H1 (cell line): Measurements from ENCODE around the gene CENPM. TPM values are rescaled to one million over a fixed set of nuclear protein-coding genes. Genes with fewer than 3 reads are reported as not detected.

Source experiments
- CTCF ChIA-PET: fragments of 300-600 bp; sonication (Branson Sonifier 250); formaldehyde crosslinking; loops from one replicate; lab custom pipeline; 2021; ENCODE audit not compliant: partially characterized antibody; lab: Charles Lee
- POLR2A ChIA-PET: fragments of 300-600 bp; sonication (Branson Sonifier 250); formaldehyde crosslinking; loops from one replicate; lab custom pipeline; 2021; ENCODE audit warnings: inconsistent platforms; ENCODE audit not compliant: partially characterized antibody; lab: Charles Lee
- DNase-seq, 2 experiments: peaks; one replicate each; pipeline versions ENCODE4 v3.0.0 to v3.0.0-alpha.2; 2010 to 2022; ENCODE audit warnings: low spot score in 2 of 2, low read depth in 1 of 2, mixed read lengths in 1 of 2
- FAIRE-seq: peaks from 2 replicates; lab custom pipeline; 2011; peaks lifted over from hg19 to GRCh38; lab: Jason Lieb, UNC
- H2AFZ ChIP-seq: 2 replicates; pipeline ENCODE4 v1.8.1; 2012; ENCODE audit warnings: low read length, inconsistent platforms
- H2AK5ac ChIP-seq: 2 replicates; pipeline ENCODE4 v1.6.1; 2013; ENCODE audit warnings: low read depth, low read length
- H2BK120ac ChIP-seq: replicated peaks from 2 replicates; pipeline ENCODE3; 2013; ENCODE audit warnings: low read depth, low read length, inconsistent platforms
- H2BK12ac ChIP-seq: 2 replicates; pipeline ENCODE4 v1.6.1; 2013; ENCODE audit warnings: low read depth, low read length
- H2BK15ac ChIP-seq: 2 replicates; pipeline ENCODE4 v1.6.1; 2013; ENCODE audit warnings: low read length
- H2BK20ac ChIP-seq: 2 replicates; pipeline ENCODE4 v1.6.1; 2013; ENCODE audit warnings: low read length
- H2BK5ac ChIP-seq: 2 replicates; pipeline ENCODE4 v1.6.1; 2013; ENCODE audit warnings: low read depth, low read length
- H3K14ac ChIP-seq: 2 replicates; pipeline ENCODE4 v1.6.1; 2013; ENCODE audit warnings: inconsistent platforms; ENCODE audit not compliant: insufficient read length
- H3K18ac ChIP-seq: 2 replicates; pipeline ENCODE4 v1.6.1; 2013; ENCODE audit warnings: low read length; ENCODE audit errors: extremely low read depth
- H3K23ac ChIP-seq: 2 replicates; pipeline ENCODE4 v1.6.1; 2013; ENCODE audit warnings: inconsistent platforms; ENCODE audit not compliant: insufficient read length
- H3K23me2 ChIP-seq: 2 replicates; pipeline ENCODE4 v1.6.1; 2013; ENCODE audit warnings: low read depth, low read length
- H3K27ac ChIP-seq: 2 replicates; pipeline ENCODE4 v1.6.1; 2011; ENCODE audit warnings: low read depth, low read length, inconsistent platforms
- H3K27me3 ChIP-seq, 4 experiments: replicated peaks in 1 of 4; 1 replicate in 1 of 4; 2 replicates in 3 of 4; pipeline versions ENCODE4 v1.6.1 to v1.8.1; 2011 to 2013; ENCODE audit warnings: low read length in 3 of 4, mild to moderate bottlenecking in 3 of 4, inconsistent platforms in 2 of 4, mixed read lengths in 2 of 4, moderate library complexity in 1 of 4; ENCODE audit not compliant: control insufficient read depth in 3 of 4, insufficient read depth in 3 of 4; ENCODE audit errors: extremely low read depth in 1 of 4
- H3K36me3 ChIP-seq, 4 experiments: 2 replicates each; pipeline versions ENCODE4 v1.6.1 to v1.8.1; 2011 to 2013; ENCODE audit warnings: mild to moderate bottlenecking in 4 of 4, low read length in 3 of 4, moderate library complexity in 2 of 4, control low read depth in 1 of 4, inconsistent platforms in 1 of 4; ENCODE audit not compliant: insufficient read depth in 4 of 4, control insufficient read depth in 2 of 4
- H3K4ac ChIP-seq: replicated peaks from 2 replicates; pipeline ENCODE3; 2013; ENCODE audit warnings: low read length, low read depth, mixed read lengths, inconsistent platforms; ENCODE audit not compliant: insufficient read length
- H3K4me1 ChIP-seq, 4 experiments: replicated peaks in 1 of 4; 1 replicate in 1 of 4; 2 replicates in 3 of 4; pipeline versions ENCODE4 v1.6.1 to v1.8.1; 2011 to 2013; ENCODE audit warnings: low read length in 3 of 4, inconsistent platforms in 2 of 4, mixed read lengths in 1 of 4; ENCODE audit not compliant: insufficient read depth in 4 of 4, control insufficient read depth in 3 of 4
- H3K4me2 ChIP-seq, 2 experiments: 2 replicates each; pipeline versions ENCODE4 v1.6.1 to v1.8.1; 2011 to 2013; ENCODE audit warnings: low read depth in 2 of 2, low read length in 2 of 2, control low read depth in 1 of 2, inconsistent platforms in 1 of 2, mild to moderate bottlenecking in 1 of 2; ENCODE audit not compliant: insufficient read depth in 1 of 2
- H3K4me3 ChIP-seq, 4 experiments: fragments of 200-600, 300-600 bp in 1 of 4; sonication (generic), shearing (Covaris generic), sonication (Bioruptor Twin) in 1 of 4; 2 replicates each; pipeline versions ENCODE4 v1.5.1 to v1.8.1; 2011 to 2016; ENCODE audit warnings: low read length in 4 of 4, low read depth in 3 of 4, control low read depth in 2 of 4, inconsistent platforms in 2 of 4, mild to moderate bottlenecking in 2 of 4, mixed read lengths in 1 of 4, moderate library complexity in 1 of 4; ENCODE audit not compliant: insufficient read depth in 2 of 4; ENCODE audit errors: extremely low read depth in 1 of 4
- H3K56ac ChIP-seq: replicated peaks from 2 replicates; pipeline ENCODE3; 2013; ENCODE audit warnings: low read depth, mild to moderate bottlenecking, mixed read lengths, low read length, inconsistent platforms; ENCODE audit not compliant: insufficient read length
- H3K79me1 ChIP-seq: 2 replicates; pipeline ENCODE4 v1.6.1; 2013; ENCODE audit warnings: low read depth, low read length, control low read depth
- H3K79me2 ChIP-seq, 2 experiments: 2 replicates each; pipeline versions ENCODE4 v1.6.1 to v1.8.1; 2012 to 2013; ENCODE audit warnings: low read length in 2 of 2, mild to moderate bottlenecking in 2 of 2, inconsistent platforms in 1 of 2; ENCODE audit not compliant: insufficient read depth in 2 of 2, control insufficient read depth in 1 of 2
- H3K9ac ChIP-seq, 4 experiments: replicated peaks in 1 of 4; 1 replicate in 1 of 4; 2 replicates in 3 of 4; pipeline versions ENCODE4 v1.6.1 to v1.8.1; 2011 to 2013; ENCODE audit warnings: low read depth in 3 of 4, low read length in 3 of 4, control low read depth in 2 of 4, mild to moderate bottlenecking in 2 of 4, moderate library complexity in 2 of 4, inconsistent platforms in 1 of 4; ENCODE audit errors: extremely low read depth in 1 of 4
- H3K9me3 ChIP-seq, 2 experiments: 2 replicates each; pipeline versions ENCODE4 v1.6.1 to v1.8.1; 2012 to 2013; ENCODE audit warnings: mild to moderate bottlenecking in 2 of 2, moderate library complexity in 2 of 2, control low read depth in 1 of 2, inconsistent platforms in 1 of 2, low read depth in 1 of 2, low read length in 1 of 2, mixed read lengths in 1 of 2; ENCODE audit not compliant: insufficient read depth in 2 of 2
- H4K20me1 ChIP-seq, 2 experiments: replicated peaks in 1 of 2; 2 replicates each; pipeline versions ENCODE3 to v1.8.1; 2011 to 2013; ENCODE audit warnings: inconsistent platforms in 2 of 2, low read length in 2 of 2, mild to moderate bottlenecking in 1 of 2; ENCODE audit not compliant: insufficient read depth in 2 of 2, control insufficient read depth in 1 of 2
- H4K5ac ChIP-seq: 2 replicates; pipeline ENCODE4 v1.6.1; 2013; ENCODE audit warnings: low read length, low read depth, mixed read lengths, inconsistent platforms; ENCODE audit not compliant: insufficient read length
- H4K8ac ChIP-seq: 2 replicates; pipeline ENCODE4 v1.8.0; 2013; ENCODE audit warnings: mild to moderate bottlenecking, moderate library complexity, low read length, inconsistent platforms; ENCODE audit not compliant: insufficient read depth; ENCODE audit errors: extremely low read depth
- H4K91ac ChIP-seq: replicated peaks from 2 replicates; pipeline ENCODE3; 2013; ENCODE audit warnings: low read length, mixed read lengths, inconsistent platforms; ENCODE audit not compliant: insufficient read length
- BRCA1 ChIP-seq: IDR thresholded peaks from 2 replicates; pipeline ENCODE4 v1.6.1; 2012; ENCODE audit warnings: low read depth, low read length, improper control_type of control experiment
- CEBPB ChIP-seq: IDR thresholded peaks from 2 replicates; pipeline ENCODE4 v1.6.1; 2012; ENCODE audit warnings: low read depth, low read length
- CREB1 ChIP-seq: IDR thresholded peaks from 2 replicates; pipeline ENCODE4 v1.6.1; 2012; ENCODE audit warnings: inconsistent platforms
- EZH2 ChIP-seq: fragments of 200-600 bp; sonication (generic); IDR thresholded peaks from 2 replicates; pipeline ENCODE4 v1.7.1; 2012; ENCODE audit warnings: low read depth, mild to moderate bottlenecking, moderate library complexity, low read length, inconsistent platforms; ENCODE audit not compliant: severe bottlenecking
- FOSL1 ChIP-seq: IDR thresholded peaks from 2 replicates; pipeline ENCODE4 v1.6.1; 2011; ENCODE audit warnings: mild to moderate bottlenecking, low read depth, low read length, moderate library complexity; ENCODE audit not compliant: insufficient read depth
- KDM4A ChIP-seq: IDR thresholded peaks from one replicate; pipeline ENCODE4 v1.7.1; 2012; ENCODE audit warnings: low read depth, mild to moderate bottlenecking, moderate library complexity, low read length, inconsistent platforms; ENCODE audit not compliant: severe bottlenecking
- NANOG ChIP-seq: IDR thresholded peaks from 2 replicates; pipeline ENCODE4 v1.6.1; 2011; ENCODE audit warnings: low read length, low read depth, mild to moderate bottlenecking, inconsistent platforms; ENCODE audit not compliant: insufficient read depth, poor library complexity, severe bottlenecking
- NRF1 ChIP-seq: IDR thresholded peaks from 2 replicates; pipeline ENCODE4 v1.6.1; 2011; ENCODE audit warnings: mild to moderate bottlenecking, low read depth, low read length, improper control_type of control experiment
- RAD21 ChIP-seq, 2 experiments: IDR thresholded peaks in 1 of 2; conservative IDR thresholded peaks in 1 of 2; 2 replicates each; pipeline ENCODE4 v1.6.1; 2011; ENCODE audit warnings: low read depth in 2 of 2, low read length in 2 of 2, improper control_type of control experiment in 1 of 2, inconsistent platforms in 1 of 2, mild to moderate bottlenecking in 1 of 2, moderate library complexity in 1 of 2
- SAP30 ChIP-seq: fragments of 300-600 bp; sonication (generic); IDR thresholded peaks from 2 replicates; pipeline ENCODE4 v1.7.1; 2012; ENCODE audit warnings: low read length, moderate library complexity, mild to moderate bottlenecking, inconsistent platforms; ENCODE audit not compliant: insufficient read depth, insufficient replicate concordance
- SIX5 ChIP-seq: IDR thresholded peaks from 2 replicates; pipeline ENCODE4 v1.6.1; 2011; ENCODE audit warnings: mild to moderate bottlenecking, low read depth, low read length
- SP2 ChIP-seq: IDR thresholded peaks from 2 replicates; pipeline ENCODE4 v1.6.1; 2012; ENCODE audit warnings: mild to moderate bottlenecking, low read length, inconsistent platforms
- TAF7 ChIP-seq: optimal IDR thresholded peaks from 2 replicates; pipeline ENCODE3; 2011; ENCODE audit warnings: low read depth, mild to moderate bottlenecking, inconsistent platforms, low read length, moderate library complexity, borderline replicate concordance
- WGBS, 2 experiments: shearing (Covaris generic) in 1 of 2; methylation state at CpG; one replicate each; pipeline versions ENCODE4 v1.1.6 to v1.1.7; 2013 to 2015; ENCODE audit warnings: low lambda C conversion rate in 2 of 2, mixed read lengths in 2 of 2, inconsistent platforms in 1 of 2, low coverage in 1 of 2, missing lambda C conversion rate in 1 of 2; ENCODE audit not compliant: insufficient replicate concordance in 2 of 2, insufficient coverage in 1 of 2, insufficient read length in 1 of 2; ENCODE audit errors: extremely low coverage in 1 of 2, missing lambda C conversion rate in 1 of 2; 5-methylcytosine and 5-hydroxymethylcytosine counted together
- polyA plus RNA-seq, 7 experiments: library from polyadenylated mRNA; depleted of rRNA in 3 of 7; stranded (reverse) in 5 of 7; unstranded in 2 of 7; fragments of >200 nt in 5 of 7; fragments of 200-250 nt in 2 of 7; gene quantifications; 1 replicate in 5 of 7; 2 replicates in 1 of 7; 4 replicates in 1 of 7; pipeline versions ENCODE4 v1.2.1 to v1.2.3, GENCODE V29; 2011 to 2013; ENCODE audit warnings: missing spikeins in 2 of 7, mixed read lengths in 2 of 7
- total RNA-seq: library from RNA; stranded (reverse); fragmentation: NEBNext Ultra II Directional; extraction: Animal tissue kit (Norgen Biotek cat#: 25700); gene quantifications from 2 replicates; pipeline ENCODE4 v1.2.1, GENCODE V29; 2021

CENPM gene
- total and polyA plus RNA-seq, 2 of the 8 experiments (the other 6 are each of a cell fraction or from before 2014, with no cell fraction given), result 32.0 to 80.4 TPM

GRCh38 chr22:41931701-41932269 is 15.2 kb downstream of the CENPM start:
- Histone ChIP-seq H3K23me2 (no peaks in the 10 kb centered on the region), H3K4me2 (no peak overlapping the region), H2AFZ (no peak overlapping the region), H2AK5ac (no peak overlapping the region), H3K9ac (no peak overlapping the region), H3K79me1 (no peaks in the 10 kb centered on the region), H3K4me3 (no peak overlapping the region), H3K9me3 (no peaks in the 10 kb centered on the region), H3K4me1 (peaks cover 0 to 16% (median 7%) of the 10 kb centered on the region in 4 experiments; a peak in 6 of 7 replicates), H4K8ac (no peak overlapping the region), H3K23ac (no peak overlapping the region), H3K14ac (no peak overlapping the region), H2BK20ac (no peak overlapping the region), H2BK120ac (no peak overlapping the region), H4K91ac (no peak overlapping the region), H2BK5ac (no peak overlapping the region), H3K79me2 (no peaks in the 10 kb centered on the region), H3K4ac (no peak overlapping the region), H3K56ac (no peak overlapping the region), H2BK15ac (no peak overlapping the region), H2BK12ac (no peak overlapping the region), H4K5ac (no peak overlapping the region), H3K36me3 (no peaks in the 10 kb centered on the region; a peak in 2 of 8 replicates), H4K20me1 (peaks cover 11 to 13% of the 10 kb centered on the region in 2 experiments), H3K27ac (no peak overlapping the region), H3K27me3 (peaks cover 0 to 21% (median 13%) of the 10 kb centered on the region in 4 experiments; a peak in 5 of 7 replicates), H3K18ac (no peak overlapping the region)
- CTCF ChIA-PET, result interaction anchor here (0.9 to 1.4 kb wide), 2 partner anchors 9 to 12 kb away, joined by 3 to 4 read pairs; no protein-coding TSS in a partner anchor
- POLR2A ChIA-PET, result interaction anchor here (0.6 to 3.6 kb wide), 4 partner anchors 11 to 195 kb away, joined by 3 to 15 read pairs (median 8); partner anchors contain the start of gene CENPM
- FAIRE-seq (no peak), DNase-seq (no peak)
- WGBS, 2 experiments, result 78% methylated on average over 10 of the region's 10 CpGs; no CpG with 5 or more reads in 1 of the 2 experiments
- TF ChIP-seq CEBPB (no peak), FOSL1 (no peak), TAF7 (no peak), EZH2 (no peak), SP2 (no peak), CREB1 (no peak), KDM4A (no peak), NRF1 (no peak), SIX5 (no peak), SAP30 (no peak), BRCA1 (no peak), NANOG (no peak), RAD21 (IDR thresholded peaks at IDR 0.05 in 1 of 2, conservative IDR thresholded peaks at IDR 0.05 in 1 of 2; ENCODE audit: low read depth in 2 of 2, low read length in 2 of 2) (no peak)
